ENCODE data around the gene TLNRD1.

TLNRD1 gene

GRCh38 chr15:81001152-81002008, 657 bp downstream of the TLNRD1 start:
- in situ Hi-C loops (cut with HindIII; ENCODE audit: low sequenced_read_pairs): no loop called here

- in situ Hi-C loops (cut with HindIII; ENCODE audit: low sequenced_read_pairs): no loop called here
Measured at GRCh38 chr15:81002009-81002330, 1.2 kb downstream of the TLNRD1 start.

DNA sequence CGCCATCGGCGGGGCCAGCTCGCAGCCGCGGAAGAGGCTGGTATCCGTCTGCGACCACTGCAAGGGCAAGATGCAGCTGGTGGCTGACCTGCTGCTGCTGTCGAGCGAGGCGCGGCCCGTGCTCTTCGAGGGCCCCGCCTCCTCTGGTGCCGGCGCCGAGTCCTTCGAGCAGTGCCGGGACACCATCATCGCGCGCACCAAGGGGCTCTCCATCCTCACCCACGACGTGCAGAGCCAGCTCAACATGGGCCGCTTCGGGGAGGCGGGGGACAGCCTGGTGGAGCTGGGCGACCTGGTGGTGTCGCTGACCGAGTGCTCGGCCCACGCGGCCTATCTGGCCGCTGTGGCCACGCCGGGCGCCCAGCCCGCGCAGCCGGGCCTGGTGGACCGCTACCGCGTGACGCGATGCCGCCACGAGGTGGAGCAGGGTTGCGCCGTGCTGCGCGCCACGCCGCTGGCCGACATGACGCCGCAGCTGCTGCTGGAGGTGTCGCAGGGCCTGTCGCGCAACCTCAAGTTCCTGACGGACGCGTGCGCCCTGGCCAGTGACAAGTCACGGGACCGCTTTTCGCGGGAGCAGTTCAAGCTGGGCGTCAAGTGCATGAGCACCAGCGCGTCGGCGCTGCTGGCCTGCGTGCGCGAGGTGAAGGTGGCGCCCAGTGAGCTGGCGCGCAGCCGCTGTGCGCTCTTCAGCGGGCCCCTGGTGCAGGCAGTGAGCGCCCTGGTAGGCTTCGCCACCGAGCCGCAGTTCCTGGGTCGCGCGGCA, 1.8 kb downstream of the TLNRD1 start:
- in situ Hi-C loops (cut with HindIII; ENCODE audit: low sequenced_read_pairs): no loop called here

- in situ Hi-C loops (cut with HindIII; ENCODE audit: low sequenced_read_pairs): no loop called here
Measured at GRCh38 chr15:81003097-81003350, 2.3 kb downstream of the TLNRD1 start.

GRCh38 chr15:81006124-81006523, 5.4 kb downstream of the TLNRD1 start:
- in situ Hi-C loops (cut with HindIII; ENCODE audit: low sequenced_read_pairs): no loop called here

- in situ Hi-C loops (cut with HindIII; ENCODE audit: low sequenced_read_pairs): no loop called here
Measured at GRCh38 chr15:81007428-81008064, 6.8 kb downstream of the TLNRD1 start.

DNA sequence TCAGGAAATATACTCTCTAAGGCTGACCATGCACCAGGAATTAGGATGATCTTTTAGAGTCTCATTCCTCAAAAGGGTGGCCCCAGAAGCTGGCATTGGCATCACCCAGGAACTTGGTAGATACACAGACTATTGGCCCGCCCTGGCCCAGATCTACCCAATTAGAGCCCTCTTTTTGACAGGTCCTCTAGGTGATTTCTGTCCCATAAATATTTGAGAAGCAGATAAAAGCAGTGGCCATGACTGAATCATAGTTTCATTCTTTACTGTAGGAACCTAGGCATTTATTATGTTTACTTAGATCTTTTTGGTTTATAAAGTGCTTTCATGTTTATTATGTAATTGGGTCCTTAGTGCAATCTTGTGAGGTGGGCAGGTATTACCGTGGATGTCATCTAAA, 7.6 kb downstream of the TLNRD1 start:
- in situ Hi-C loops (cut with HindIII; ENCODE audit: low sequenced_read_pairs): no loop called here

DNA sequence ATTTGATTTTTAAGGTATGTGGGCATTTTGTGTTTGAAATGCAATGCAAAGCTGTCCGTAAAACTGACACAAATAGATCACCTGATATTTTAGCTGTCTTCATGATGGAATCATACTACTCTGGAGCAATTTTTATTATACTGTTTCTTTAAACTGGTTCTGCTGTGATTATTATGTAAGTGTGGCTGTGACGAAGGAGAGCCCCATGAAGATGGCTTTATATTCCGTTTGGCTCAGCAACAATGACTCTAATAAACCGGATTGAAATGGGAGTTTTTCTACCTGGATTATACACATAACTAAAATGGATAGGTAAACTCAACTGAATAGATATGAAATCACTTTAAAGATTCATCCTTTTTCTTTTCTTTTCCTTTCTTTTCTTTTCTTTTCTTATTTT, 9.4 kb downstream of the TLNRD1 start:
- in situ Hi-C loops (cut with HindIII; ENCODE audit: low sequenced_read_pairs): no loop called here

GRCh38 chr15:81011593-81011992, 10.9 kb downstream of the TLNRD1 start:
- in situ Hi-C loops (cut with HindIII; ENCODE audit: low sequenced_read_pairs): no loop called here

- in situ Hi-C loops (cut with HindIII; ENCODE audit: low sequenced_read_pairs): no loop called here
Measured at GRCh38 chr15:81012588-81012987, 11.9 kb downstream of the TLNRD1 start.

- in situ Hi-C loops (cut with HindIII; ENCODE audit: low sequenced_read_pairs): no loop called here
Measured at GRCh38 chr15:81013396-81013929, 12.7 kb downstream of the TLNRD1 start.

DNA sequence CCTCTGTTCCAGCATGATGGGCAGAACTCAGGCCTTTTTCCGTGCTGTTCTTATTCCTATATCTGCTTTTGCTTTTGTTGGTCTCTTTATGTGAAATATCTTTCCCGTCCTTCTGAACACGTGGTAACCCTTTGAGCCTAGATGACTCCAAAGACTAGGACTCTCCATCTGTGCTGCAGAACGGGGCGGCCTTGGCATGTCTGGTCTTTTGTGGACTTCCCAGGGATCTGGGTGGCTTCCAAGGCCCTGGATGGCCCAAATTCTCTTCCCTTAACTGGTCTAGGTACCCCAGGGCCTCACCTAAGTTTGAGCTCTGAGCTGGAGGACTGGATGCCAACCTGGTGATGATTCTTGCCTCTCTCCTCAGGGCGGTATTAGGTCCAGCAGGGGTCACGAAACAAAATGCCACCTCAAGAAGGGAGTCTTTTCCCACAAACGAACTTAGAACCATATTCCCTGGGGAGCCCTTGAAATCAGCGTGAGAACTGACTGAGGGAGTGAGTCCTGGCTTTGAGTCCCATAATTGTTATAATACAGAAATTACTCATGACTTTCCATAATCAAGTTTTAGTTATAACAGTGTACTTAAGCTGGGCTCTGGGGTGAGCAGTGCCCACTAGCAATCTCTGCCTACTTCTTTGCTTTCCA, 13.8 kb downstream of the TLNRD1 start:
- in situ Hi-C loops (cut with HindIII; ENCODE audit: low sequenced_read_pairs): no loop called here

DNA sequence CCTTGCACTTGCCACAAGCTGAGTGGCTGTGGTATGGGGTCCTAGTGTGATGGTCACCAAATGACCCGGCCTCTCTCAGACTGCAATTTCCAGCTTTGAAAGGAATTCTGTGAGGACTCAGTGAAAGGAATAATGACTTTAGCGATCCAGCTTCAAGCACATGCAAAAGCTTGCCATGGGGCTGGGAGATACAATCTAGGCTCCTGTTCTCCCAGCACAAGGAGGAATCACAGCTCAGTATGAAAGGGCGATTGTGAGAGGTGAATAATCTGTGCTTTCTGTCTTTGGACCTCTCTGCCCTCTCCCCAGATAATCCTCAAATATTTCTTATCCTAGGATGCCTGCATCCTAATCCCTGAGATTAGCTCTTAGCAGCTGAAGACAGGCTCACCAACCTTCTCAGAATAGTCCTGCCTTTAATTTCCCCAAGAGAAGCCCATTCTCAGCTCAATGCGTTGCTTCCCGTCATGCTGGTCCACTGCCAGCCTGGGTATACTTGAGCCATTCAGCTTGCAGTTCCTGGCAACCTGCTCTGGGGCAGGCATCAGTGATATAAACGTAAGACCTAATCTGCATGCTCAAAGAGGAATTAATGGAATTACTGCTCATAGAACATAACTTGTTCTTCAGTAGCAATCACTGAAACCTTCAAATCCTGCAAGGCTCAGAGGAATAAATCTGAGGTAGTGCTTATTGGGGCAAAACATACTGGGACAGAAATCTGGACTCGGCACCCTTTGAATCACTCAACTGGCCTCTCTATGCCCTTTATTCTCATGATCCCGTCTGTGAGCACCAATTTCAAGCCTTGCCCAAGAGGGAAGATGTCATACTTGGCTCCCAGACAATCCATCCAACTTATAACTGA, 15.1 kb downstream of the TLNRD1 start:
- in situ Hi-C loops (cut with HindIII; ENCODE audit: low sequenced_read_pairs): no loop called here

- in situ Hi-C loops (cut with HindIII; ENCODE audit: low sequenced_read_pairs): no loop called here
Measured at GRCh38 chr15:81016489-81017068, 15.9 kb downstream of the TLNRD1 start.

- in situ Hi-C loops (cut with HindIII; ENCODE audit: low sequenced_read_pairs): no loop called here
Measured at GRCh38 chr15:81018197-81018596, 17.5 kb downstream of the TLNRD1 start.

DNA sequence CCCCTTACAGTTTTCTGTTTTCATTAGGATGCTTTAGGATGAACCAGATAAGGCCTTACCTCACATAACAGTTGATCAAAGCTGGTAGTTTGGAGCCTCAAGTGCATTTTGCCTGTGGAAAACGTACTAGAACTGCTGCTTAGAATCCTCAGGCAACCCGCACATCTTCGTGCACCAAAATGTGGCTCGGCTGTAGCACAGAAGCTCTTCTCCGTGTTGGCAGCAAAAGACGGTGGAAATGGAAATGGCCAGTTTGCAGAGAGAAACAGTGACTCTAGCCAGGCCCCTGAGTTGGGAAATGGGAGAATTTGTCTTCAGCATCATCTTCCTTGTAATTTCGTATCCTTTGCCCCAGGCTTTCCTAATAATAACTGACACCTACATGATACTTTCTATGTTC, 20.6 kb downstream of the TLNRD1 start:
- in situ Hi-C loops (cut with HindIII; ENCODE audit: low sequenced_read_pairs): no loop called here

DNA sequence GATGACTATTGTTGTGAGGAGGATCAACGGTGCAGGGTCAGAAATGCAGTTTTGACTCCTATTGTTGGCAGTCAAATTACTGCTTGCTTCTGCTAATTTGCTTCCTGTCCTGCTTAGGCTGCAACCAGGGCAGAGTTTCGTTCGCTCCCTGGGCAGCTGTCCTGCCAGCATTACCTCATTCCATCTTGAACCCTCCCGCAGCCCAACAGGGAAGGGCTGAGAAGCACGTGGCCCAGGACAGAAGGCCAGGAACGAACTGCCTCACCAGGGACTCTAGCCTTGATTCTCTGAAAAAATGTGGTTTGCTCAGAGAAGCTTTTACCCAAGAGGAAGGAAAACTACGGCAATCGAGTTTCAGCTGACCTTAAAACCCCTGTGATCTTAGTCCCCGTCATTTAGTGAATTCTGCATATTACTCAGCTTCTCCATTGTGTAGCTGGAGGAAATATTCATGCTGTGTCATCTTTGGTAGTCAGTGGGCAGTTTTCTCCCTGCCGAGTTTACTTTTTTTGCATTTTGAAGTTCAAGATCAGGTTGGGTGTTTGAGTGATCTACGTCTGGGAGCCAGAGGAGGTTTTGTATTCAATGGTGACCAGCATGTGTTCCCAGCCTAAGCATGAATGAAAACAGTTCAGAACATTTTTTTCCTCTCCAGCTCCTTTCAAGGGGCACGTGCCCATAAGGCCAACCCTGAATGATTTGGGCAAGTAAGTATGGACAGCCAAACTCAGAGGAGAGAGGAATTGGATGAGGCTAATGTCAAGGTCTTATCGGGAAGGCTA, 23.0 kb downstream of the TLNRD1 start:
- in situ Hi-C loops (cut with HindIII; ENCODE audit: low sequenced_read_pairs): no loop called here

- in situ Hi-C loops (cut with HindIII; ENCODE audit: low sequenced_read_pairs): no loop called here
Measured at GRCh38 chr15:81024265-81024872, 23.6 kb downstream of the TLNRD1 start.

GRCh38 chr15:81024936-81025335, 24.2 kb downstream of the TLNRD1 start:
- in situ Hi-C loops (cut with HindIII; ENCODE audit: low sequenced_read_pairs): no loop called here
